Tibial artery (tissue), 4 donors: ENCODE data around the gene EBLN2.

Source experiments
- DNase-seq, 2 donors: peaks; one replicate each; pipeline ENCODE4 v3.0.0-alpha.2; 2019
- H3K27ac ChIP-seq, 2 donors: fragments of 200-600 bp; sonication (generic) in 1 of 2; 1 replicate in 1 of 2; 2 replicates in 1 of 2; pipeline ENCODE4 v1.5.1; 2018 to 2019; ENCODE audit warnings: mild to moderate bottlenecking in 1 of 2
- H3K27me3 ChIP-seq, 2 donors: fragments of 200-600 bp; sonication (generic) in 1 of 2; one replicate each; pipeline versions ENCODE4 v1.5.1 to v1.6.0; 2016 to 2019
- H3K36me3 ChIP-seq, 3 donors: fragments of 200-600 bp; sonication (generic) in 2 of 3; one replicate each; pipeline ENCODE4 v1.5.1; 2016 to 2019; ENCODE audit warnings: mild to moderate bottlenecking in 2 of 3
- H3K4me1 ChIP-seq, 4 donors: fragments of 200-600 bp; sonication (generic) in 2 of 4; 1 replicate in 3 of 4; 2 replicates in 1 of 4; pipeline ENCODE4 v1.5.1; 2016 to 2019
- H3K4me3 ChIP-seq, 2 donors: fragments of 200-600 bp; sonication (generic) in 1 of 2; 1 replicate in 1 of 2; 2 replicates in 1 of 2; pipeline ENCODE4 v1.5.1; 2018 to 2019; ENCODE audit warnings: mild to moderate bottlenecking in 2 of 2
- H3K9me3 ChIP-seq, 3 donors: fragments of 200-600 bp; sonication (generic) in 1 of 3; one replicate each; pipeline ENCODE4 v1.5.1; 2016 to 2019
- CTCF ChIP-seq, 2 experiments: fragments of 200-600 bp in 1 of 2; fragments of 450-650 bp in 1 of 2; IDR thresholded peaks; one replicate each; pipeline ENCODE4 v1.5.1; 2017 to 2019; ENCODE audit warnings: antibody characterized with exemption in 2 of 2, mild to moderate bottlenecking in 1 of 2, moderate library complexity in 1 of 2
- intact Hi-C: fragments of 100-400 bp; cut with DNase I; formaldehyde crosslinking; loops from one replicate; pipeline ENCODE4 v1.15.0; 2023; ENCODE audit warnings: low total_unique reads

The EBLN2 gene

GRCh38 chr3:73101881-73102280 is 40.4 kb downstream of the EBLN2 start:
- Histone ChIP-seq H3K36me3 (no peaks in the 10 kb centered on the region), H3K4me1 (peaks cover 0 to 3% (median 0%) of the 10 kb centered on the region in 4 donors), H3K27me3 (no peaks in the 10 kb centered on the region), H3K4me3 (no peak overlapping the region), H3K27ac (no peak overlapping the region), H3K9me3 (no peaks in the 10 kb centered on the region)
- TF ChIP-seq CTCF (IDR thresholded peaks at IDR 0.05): no peak
- DNase-seq: no peak
- intact Hi-C loops: loop anchor here (5.0 kb wide), 2 partner anchors 400 to 750 kb away; no protein-coding TSS in a partner anchor

DNA sequence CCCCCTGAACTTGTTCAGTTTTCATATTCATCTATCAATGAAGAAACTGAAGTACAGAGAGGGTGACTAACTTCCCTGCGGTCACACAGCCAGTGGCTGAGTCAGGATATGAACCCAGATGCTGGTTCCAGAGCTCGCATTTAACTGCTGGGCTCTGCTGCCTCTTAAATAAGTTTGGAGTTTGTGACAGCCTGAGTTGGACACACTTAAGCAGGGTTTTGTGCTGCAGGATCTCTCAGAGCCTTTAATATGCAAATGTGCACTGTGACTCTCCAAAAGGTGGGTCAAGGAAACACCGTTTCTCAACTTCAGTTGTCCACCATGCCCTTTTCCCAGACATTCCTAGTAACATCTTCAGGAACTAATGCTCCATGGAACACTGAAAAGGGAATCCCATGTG is 45.8 kb downstream of the EBLN2 start:
- Histone ChIP-seq H3K4me3 (no peak overlapping the region), H3K27ac (no peak overlapping the region), H3K9me3 (no peaks in the 10 kb centered on the region), H3K4me1 (no peaks in the 10 kb centered on the region), H3K27me3 (no peaks in the 10 kb centered on the region), H3K36me3 (no peaks in the 10 kb centered on the region)
- no peak for TF ChIP-seq CTCF (IDR thresholded peaks at IDR 0.05)
- DNase-seq: no peak
- intact Hi-C loops: no loop called here

- Histone ChIP-seq H3K27ac (no peak overlapping the region), H3K36me3 (no peaks in the 10 kb centered on the region), H3K4me3 (no peak overlapping the region), H3K9me3 (no peaks in the 10 kb centered on the region), H3K4me1 (no peaks in the 10 kb centered on the region), H3K27me3 (no peaks in the 10 kb centered on the region)
- DNase-seq: no peak
- intact Hi-C loops: no loop called here
- no peak for TF ChIP-seq CTCF (IDR thresholded peaks at IDR 0.05)
These were observed 46.3 kb downstream of the EBLN2 start for GRCh38 chr3:73107676-73108187.

DNA sequence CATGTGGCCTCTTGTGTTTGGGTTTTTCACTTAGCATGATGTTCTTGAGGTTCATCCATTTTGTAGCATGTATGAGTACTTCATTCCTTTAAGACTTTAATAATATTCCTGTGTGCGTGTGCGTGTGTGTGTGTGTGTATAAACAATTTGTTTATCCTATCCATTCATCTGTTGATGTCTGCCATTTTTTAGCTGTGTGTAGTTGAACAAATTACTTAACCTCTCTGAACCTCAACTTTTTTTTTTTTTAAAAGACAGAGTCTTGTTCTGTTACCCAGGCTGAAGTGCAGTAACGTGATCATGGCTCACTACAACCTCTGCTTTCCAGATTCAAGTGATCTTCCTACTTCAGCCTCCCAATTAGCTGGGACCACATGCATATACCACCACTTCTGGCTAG is 47.3 kb downstream of the EBLN2 start:
- Histone ChIP-seq H3K27me3 (no peaks in the 10 kb centered on the region), H3K36me3 (no peaks in the 10 kb centered on the region), H3K9me3 (no peaks in the 10 kb centered on the region), H3K4me1 (no peaks in the 10 kb centered on the region), H3K27ac (no peak overlapping the region), H3K4me3 (no peak overlapping the region)
- no peak for TF ChIP-seq CTCF (IDR thresholded peaks at IDR 0.05)
- no peak for DNase-seq
- intact Hi-C loops: no loop called here

- intact Hi-C loops: no loop called here
- TF ChIP-seq CTCF (IDR thresholded peaks at IDR 0.05): no peak
- Histone ChIP-seq H3K4me3 (no peak overlapping the region), H3K27me3 (no peaks in the 10 kb centered on the region), H3K4me1 (no peaks in the 10 kb centered on the region), H3K36me3 (no peaks in the 10 kb centered on the region), H3K27ac (no peak overlapping the region), H3K9me3 (no peaks in the 10 kb centered on the region)
- DNase-seq: no peak
These were observed 49.1 kb downstream of the EBLN2 start for GRCh38 chr3:73110530-73110929.
